ENCODE data around the gene ESR1.

The ESR1 gene

GRCh38 chr6:152078001-152078400, 270.5 kb downstream of the ESR1 start:
- no peak for DNase-seq (ENCODE audit: low spot score)
- Mint-ChIP-seq H3K4me3 (no peak overlapping the region), H3K27ac (no peak overlapping the region), H3K4me1 (ENCODE audit: low read depth) (no peaks in the 10 kb centered on the region), H3K27me3 (ENCODE audit: low read depth) (peaks cover 2% of the 10 kb centered on the region), H3K36me3 (ENCODE audit: low read depth) (peaks cover 2% of the 10 kb centered on the region), H3K9me3 (peaks cover 19% of the 10 kb centered on the region)

DNA sequence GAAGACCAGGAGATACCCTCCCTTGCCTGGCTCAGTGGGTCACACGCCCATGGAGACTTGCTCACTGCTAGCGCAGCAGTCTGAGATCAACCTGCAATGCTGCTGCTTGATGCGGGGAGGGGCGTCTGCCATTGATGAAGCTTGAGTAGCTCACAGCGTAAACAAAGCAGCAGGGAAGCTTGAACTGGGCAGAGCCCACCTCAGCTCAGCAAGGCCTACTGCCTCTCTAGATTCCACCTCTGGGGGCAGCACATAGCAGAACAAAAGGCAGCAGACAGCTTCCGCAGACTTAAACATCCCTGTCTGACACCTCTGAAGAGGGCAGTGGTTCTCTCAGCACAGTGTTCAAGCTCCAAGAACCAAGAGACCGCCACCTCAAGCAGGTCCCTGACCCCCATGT, 271.3 kb downstream of the ESR1 start:
- Mint-ChIP-seq H3K9me3 (peaks cover 19% of the 10 kb centered on the region), H3K27ac (no peak overlapping the region), H3K27me3 (ENCODE audit: low read depth) (peaks cover 2% of the 10 kb centered on the region), H3K36me3 (ENCODE audit: low read depth) (peaks cover 2% of the 10 kb centered on the region), H3K4me1 (ENCODE audit: low read depth) (no peaks in the 10 kb centered on the region), H3K4me3 (no peak overlapping the region)
- DNase-seq (ENCODE audit: low spot score) = no peak

- no peak for DNase-seq (ENCODE audit: low spot score)
- no peaks in the 10 kb centered on the region for H3K4me1 Mint-ChIP-seq (ENCODE audit: low read depth)
- H3K9me3 Mint-ChIP-seq = peaks cover 5% of the 10 kb centered on the region
- H3K36me3 Mint-ChIP-seq (ENCODE audit: low read depth) = peaks cover 2% of the 10 kb centered on the region
- H3K27ac Mint-ChIP-seq = no peak overlapping the region
- peaks cover 2% of the 10 kb centered on the region for H3K27me3 Mint-ChIP-seq (ENCODE audit: low read depth)
- no peak overlapping the region for H3K4me3 Mint-ChIP-seq
These were observed 278.0 kb downstream of the ESR1 start for GRCh38 chr6:152085451-152085921.

DNA sequence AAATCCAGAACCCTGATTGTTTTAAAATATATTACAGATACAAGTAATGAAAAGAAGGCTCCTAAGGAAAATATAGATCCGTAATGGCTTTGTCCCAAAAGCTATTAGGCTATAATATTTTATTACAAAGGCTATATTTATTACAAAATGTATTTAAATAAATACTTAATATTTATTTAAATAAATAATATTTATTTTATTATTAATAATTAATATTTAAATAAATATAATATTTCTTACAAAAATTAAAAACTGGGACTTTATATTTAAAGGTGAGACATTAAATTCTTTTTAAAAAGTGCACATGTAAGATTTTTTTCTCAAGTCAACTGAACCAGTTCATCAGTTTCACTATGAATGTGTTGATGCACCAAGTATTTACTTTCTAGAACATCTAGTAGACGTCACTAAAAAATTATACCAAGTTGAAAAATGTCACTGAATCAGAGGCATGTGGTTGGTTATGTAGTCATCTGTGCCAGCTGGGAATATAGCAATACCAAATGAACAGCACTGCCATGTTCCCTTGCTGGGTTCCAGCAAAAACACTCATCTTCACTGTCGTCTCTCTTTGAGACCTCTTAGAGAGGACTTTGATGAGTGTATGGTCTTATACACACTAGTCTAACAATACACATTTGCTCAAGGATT, 278.9 kb downstream of the ESR1 start:
- DNase-seq (ENCODE audit: low spot score) = no peak
- Mint-ChIP-seq H3K27ac (no peak overlapping the region), H3K4me3 (no peak overlapping the region), H3K27me3 (ENCODE audit: low read depth) (peaks cover under 1% of the 10 kb centered on the region), H3K36me3 (ENCODE audit: low read depth) (peaks cover under 1% of the 10 kb centered on the region), H3K9me3 (peaks cover 5% of the 10 kb centered on the region), H3K4me1 (ENCODE audit: low read depth) (no peaks in the 10 kb centered on the region)

GRCh38 chr6:152087096-152087495, 279.6 kb downstream of the ESR1 start:
- H3K4me1 Mint-ChIP-seq (ENCODE audit: low read depth) = no peaks in the 10 kb centered on the region

DNA sequence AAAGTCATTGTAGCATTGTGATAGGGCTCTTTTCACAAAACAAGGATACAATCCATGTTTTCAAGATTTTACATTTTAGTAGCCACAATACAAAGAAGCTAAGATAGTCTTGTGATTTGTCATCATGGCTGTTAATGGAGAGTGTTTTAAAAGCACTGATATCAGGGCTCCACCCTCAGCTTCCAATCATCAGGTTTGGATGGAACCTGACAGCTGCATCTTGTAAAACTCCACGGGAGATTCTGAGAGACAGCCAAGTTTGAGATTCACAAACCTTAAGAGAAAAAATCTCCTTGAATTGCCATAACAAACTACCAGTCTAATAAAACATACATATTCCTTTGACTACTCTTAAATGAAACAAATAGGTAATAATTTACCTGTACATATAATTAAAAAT, 280.2 kb downstream of the ESR1 start:
- H3K27ac Mint-ChIP-seq = no peak overlapping the region
- H3K36me3 Mint-ChIP-seq (ENCODE audit: low read depth) = no peaks in the 10 kb centered on the region
- DNase-seq (ENCODE audit: low spot score) = no peak

More at GRCh38 chr6:152087096-152087495, 279.6 kb downstream of the ESR1 start:
- no peak for DNase-seq (ENCODE audit: low spot score)
- H3K27ac Mint-ChIP-seq = no peak overlapping the region
- H3K9me3 Mint-ChIP-seq = peaks cover 5% of the 10 kb centered on the region
- H3K4me3 Mint-ChIP-seq = no peak overlapping the region
- H3K27me3 Mint-ChIP-seq (ENCODE audit: low read depth) = no peaks in the 10 kb centered on the region
- H3K36me3 Mint-ChIP-seq (ENCODE audit: low read depth) = no peaks in the 10 kb centered on the region

DNA sequence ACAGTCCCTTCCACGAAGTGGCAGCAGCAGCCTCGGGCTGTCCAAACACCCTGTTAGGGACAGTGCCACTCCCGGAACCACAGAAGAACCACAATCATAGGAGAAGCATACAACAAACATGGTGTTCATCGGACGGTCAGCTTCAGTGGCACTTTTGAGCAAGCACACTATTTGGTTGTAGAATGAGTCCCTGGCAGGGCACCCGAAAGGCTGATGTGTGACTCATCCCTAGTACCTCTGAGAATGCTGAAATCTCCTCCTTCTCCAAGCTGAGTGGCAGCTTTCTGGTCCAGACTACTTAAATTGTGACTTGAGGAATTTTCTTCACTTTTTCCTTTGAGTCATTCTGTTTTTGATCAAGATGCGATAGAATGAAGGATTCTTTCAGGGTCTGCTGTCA, 282.5 kb downstream of the ESR1 start:
- no peak for DNase-seq (ENCODE audit: low spot score)
- Mint-ChIP-seq H3K4me3 (no peak overlapping the region), H3K4me1 (ENCODE audit: low read depth) (peaks cover 2% of the 10 kb centered on the region)

More for the DNA sequence above, 280.2 kb downstream of the ESR1 start:
- no peaks in the 10 kb centered on the region for H3K9me3 Mint-ChIP-seq
- no peaks in the 10 kb centered on the region for H3K4me1 Mint-ChIP-seq (ENCODE audit: low read depth)
- H3K4me3 Mint-ChIP-seq = no peak overlapping the region
- no peaks in the 10 kb centered on the region for H3K27me3 Mint-ChIP-seq (ENCODE audit: low read depth)

DNA sequence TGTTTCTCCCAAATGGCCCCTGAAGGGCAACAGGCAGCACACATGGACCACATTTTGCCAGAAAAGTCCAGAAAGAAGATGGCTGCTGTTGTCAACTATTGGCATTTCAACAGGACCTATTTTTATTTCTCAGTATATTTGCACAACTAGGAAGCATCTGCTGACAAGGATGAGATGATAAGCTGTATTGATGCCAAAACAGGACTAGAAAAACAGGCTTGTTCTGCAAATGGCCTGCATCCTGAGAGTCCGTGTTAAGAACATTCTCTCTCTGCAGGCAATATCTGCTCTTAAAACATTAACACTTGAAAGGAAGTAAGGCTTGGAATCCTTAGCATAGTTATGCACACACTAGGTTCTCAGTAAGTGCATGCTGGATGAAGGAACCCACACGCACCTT, 283.7 kb downstream of the ESR1 start:
- H3K4me3 Mint-ChIP-seq = no peak overlapping the region
- H3K36me3 Mint-ChIP-seq (ENCODE audit: low read depth) = no peaks in the 10 kb centered on the region
- no peaks in the 10 kb centered on the region for H3K27me3 Mint-ChIP-seq (ENCODE audit: low read depth)
- DNase-seq (ENCODE audit: low spot score) = no peak
- H3K9me3 Mint-ChIP-seq = no peaks in the 10 kb centered on the region
- H3K27ac Mint-ChIP-seq = no peak overlapping the region
- peaks cover 6% of the 10 kb centered on the region for H3K4me1 Mint-ChIP-seq (ENCODE audit: low read depth)

More for the DNA sequence above, 282.5 kb downstream of the ESR1 start:
- no peak overlapping the region for H3K27ac Mint-ChIP-seq
- no peaks in the 10 kb centered on the region for H3K27me3 Mint-ChIP-seq (ENCODE audit: low read depth)
- H3K9me3 Mint-ChIP-seq = no peaks in the 10 kb centered on the region
- H3K36me3 Mint-ChIP-seq (ENCODE audit: low read depth) = no peaks in the 10 kb centered on the region

DNA sequence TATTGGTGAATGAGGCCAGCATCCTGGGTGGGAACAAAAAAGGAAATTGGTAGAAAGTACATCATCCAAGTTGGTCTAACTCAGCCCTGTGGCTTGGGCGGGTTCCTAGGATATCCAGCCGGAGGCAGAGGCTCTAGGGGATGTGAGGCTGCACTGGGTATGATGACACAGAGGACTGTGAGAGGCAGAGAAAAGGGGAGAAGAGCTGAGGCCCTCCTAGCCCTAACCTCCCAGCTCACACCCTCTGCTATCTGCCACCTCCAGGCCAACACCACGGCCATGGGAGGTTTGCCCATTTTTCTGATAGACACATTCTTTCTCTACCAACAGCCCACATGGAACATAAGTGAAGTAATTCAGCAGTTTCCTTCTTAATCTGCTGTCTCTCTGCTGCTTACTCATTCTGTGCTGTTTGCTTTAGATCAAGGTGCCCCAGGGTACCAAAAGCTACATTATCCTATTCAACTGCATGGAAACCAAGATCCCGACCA, 284.4 kb downstream of the ESR1 start:
- peaks cover 6% of the 10 kb centered on the region for H3K4me1 Mint-ChIP-seq (ENCODE audit: low read depth)
- H3K9me3 Mint-ChIP-seq = no peaks in the 10 kb centered on the region
- no peak overlapping the region for H3K4me3 Mint-ChIP-seq
- H3K36me3 Mint-ChIP-seq (ENCODE audit: low read depth) = no peaks in the 10 kb centered on the region
- H3K27ac Mint-ChIP-seq = no peak overlapping the region
- H3K27me3 Mint-ChIP-seq (ENCODE audit: low read depth) = no peaks in the 10 kb centered on the region
- DNase-seq (ENCODE audit: low spot score) = no peak

DNA sequence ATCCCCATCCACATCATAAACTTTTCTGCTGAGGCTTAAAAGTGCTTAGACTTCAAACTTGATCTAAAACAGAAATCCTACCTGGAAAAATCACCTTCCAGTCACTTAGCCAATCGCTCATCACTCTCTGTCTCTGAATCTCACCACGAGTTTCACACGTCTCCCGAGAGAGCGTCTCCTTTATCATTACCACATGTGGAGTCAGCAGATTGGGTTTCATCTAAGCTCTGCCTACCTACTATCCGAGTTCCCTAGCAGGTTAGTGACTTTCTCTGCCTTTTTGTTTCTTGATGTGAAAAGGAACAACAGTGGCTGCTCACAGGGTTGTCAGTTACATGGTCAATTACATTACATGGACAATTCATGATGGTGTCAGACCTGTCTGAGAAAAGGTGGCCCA, 286.2 kb downstream of the ESR1 start:
- no peaks in the 10 kb centered on the region for H3K9me3 Mint-ChIP-seq
- no peaks in the 10 kb centered on the region for H3K27me3 Mint-ChIP-seq (ENCODE audit: low read depth)
- no peak overlapping the region for H3K4me3 Mint-ChIP-seq
- H3K4me1 Mint-ChIP-seq (ENCODE audit: low read depth) = peaks cover 6% of the 10 kb centered on the region
- H3K36me3 Mint-ChIP-seq (ENCODE audit: low read depth) = no peaks in the 10 kb centered on the region
- DNase-seq (ENCODE audit: low spot score) = no peak
- no peak overlapping the region for H3K27ac Mint-ChIP-seq

GRCh38 chr6:152094276-152094675, 286.8 kb downstream of the ESR1 start:
- H3K36me3 Mint-ChIP-seq (ENCODE audit: low read depth) = no peaks in the 10 kb centered on the region
- H3K4me1 Mint-ChIP-seq (ENCODE audit: low read depth) = peaks cover 6% of the 10 kb centered on the region
- no peaks in the 10 kb centered on the region for H3K9me3 Mint-ChIP-seq
- H3K27ac Mint-ChIP-seq = no peak overlapping the region
- no peak overlapping the region for H3K4me3 Mint-ChIP-seq
- DNase-seq (ENCODE audit: low spot score) = no peak
- no peaks in the 10 kb centered on the region for H3K27me3 Mint-ChIP-seq (ENCODE audit: low read depth)

DNA sequence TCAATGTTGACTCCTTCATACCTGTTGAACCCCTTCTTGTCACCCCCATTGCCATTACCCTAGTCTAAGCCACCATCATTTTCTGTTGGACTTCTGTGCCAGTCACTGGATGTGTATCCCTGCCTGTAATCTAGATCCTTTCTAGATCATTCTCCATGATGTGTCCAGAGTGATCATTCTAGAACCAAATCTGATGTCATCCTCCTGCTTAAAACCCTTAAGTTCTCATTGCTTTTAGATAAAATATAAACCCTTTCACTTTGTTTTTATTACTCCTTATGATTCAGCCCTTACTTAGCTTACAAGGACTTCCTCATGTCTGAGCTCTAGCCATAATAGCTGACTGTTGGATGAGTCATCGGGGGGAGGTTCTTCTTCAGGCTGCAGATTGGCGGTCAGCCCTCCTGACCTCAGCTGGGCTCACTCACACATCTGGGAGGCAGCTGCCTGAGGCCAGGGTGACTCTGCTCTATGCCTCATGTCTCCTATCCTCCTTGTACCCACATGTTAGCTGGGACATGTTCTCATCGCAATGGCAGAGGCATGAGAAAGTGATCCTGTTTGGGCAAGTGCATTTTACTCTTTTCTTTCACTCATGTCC, 287.6 kb downstream of the ESR1 start:
- Mint-ChIP-seq H3K36me3 (ENCODE audit: low read depth) (no peaks in the 10 kb centered on the region), H3K4me3 (no peak overlapping the region), H3K4me1 (ENCODE audit: low read depth) (peaks cover 6% of the 10 kb centered on the region), H3K9me3 (no peaks in the 10 kb centered on the region), H3K27ac (no peak overlapping the region), H3K27me3 (ENCODE audit: low read depth) (no peaks in the 10 kb centered on the region)
- DNase-seq (ENCODE audit: low spot score) = peak; percentile 7

DNA sequence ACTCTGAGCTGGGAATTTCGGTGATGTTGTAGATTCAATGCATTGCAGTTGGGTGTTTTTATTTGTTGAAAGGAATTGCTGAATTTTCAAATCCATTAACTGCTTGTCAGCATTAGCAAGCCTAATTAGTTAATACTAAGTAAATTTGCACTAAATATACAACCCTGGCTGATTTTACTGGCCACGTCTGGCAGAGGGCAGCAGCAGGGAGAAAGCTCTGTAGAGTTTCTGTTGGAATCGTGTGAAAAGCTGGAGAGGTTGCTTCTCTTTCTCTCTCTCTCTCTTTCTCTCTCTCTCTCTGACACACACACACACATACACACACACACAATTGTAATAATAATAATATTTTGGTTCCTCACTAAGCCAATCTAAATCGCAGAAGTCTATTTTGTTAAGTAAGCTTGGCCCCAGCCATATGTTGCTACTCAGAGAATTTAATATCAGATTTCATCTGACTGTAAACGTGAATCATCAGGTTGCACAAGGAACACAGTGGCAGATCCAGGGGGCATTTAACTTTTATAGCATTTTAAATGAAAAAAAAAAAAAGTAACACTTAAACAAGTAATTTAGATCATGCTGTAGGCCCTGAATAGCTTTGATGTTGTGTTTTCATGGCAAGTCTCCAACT, 289.5 kb downstream of the ESR1 start:
- Mint-ChIP-seq H3K9me3 (no peaks in the 10 kb centered on the region), H3K27ac (no peak overlapping the region), H3K36me3 (ENCODE audit: low read depth) (no peaks in the 10 kb centered on the region), H3K4me1 (ENCODE audit: low read depth) (peaks cover 6% of the 10 kb centered on the region), H3K27me3 (ENCODE audit: low read depth) (peaks cover 3% of the 10 kb centered on the region), H3K4me3 (no peak overlapping the region)
- no peak for DNase-seq (ENCODE audit: low spot score)

- peaks cover 6% of the 10 kb centered on the region for H3K4me1 Mint-ChIP-seq (ENCODE audit: low read depth)
- peaks cover 3% of the 10 kb centered on the region for H3K27me3 Mint-ChIP-seq (ENCODE audit: low read depth)
- H3K27ac Mint-ChIP-seq = no peak overlapping the region
- no peak overlapping the region for H3K4me3 Mint-ChIP-seq
- no peak for DNase-seq (ENCODE audit: low spot score)
- no peaks in the 10 kb centered on the region for H3K9me3 Mint-ChIP-seq
- no peaks in the 10 kb centered on the region for H3K36me3 Mint-ChIP-seq (ENCODE audit: low read depth)
These were observed 291.2 kb downstream of the ESR1 start for GRCh38 chr6:152098683-152099082.

Data from T-helper 2 cell treated with Interferon-gamma antibody and Interleukin-4, amounts not matched to agents 5 μg/mL and 100 μg/mL, for 36 hours (primary cell).